NCI-H2107 treated with DMSO at 0.1 percent for 48 hours (cell line): ENCODE results near the gene ZNF541.

Experiments
- DNase-seq: peaks from one replicate; lab custom pipeline; 2025; ENCODE audit not compliant: unreplicated experiment; lab: John Stamatoyannopoulos, UW

Gene ZNF541

GRCh38 chr19:47544075-47544474, 28.9 kb downstream of the ZNF541 start:
- DNase-seq: no peak

- no peak for DNase-seq
These were observed 30.9 kb downstream of the ZNF541 start for GRCh38 chr19:47542030-47542475.

- DNase-seq: no peak
These were observed 31.4 kb downstream of the ZNF541 start for GRCh38 chr19:47541518-47541917.

GRCh38 chr19:47540748-47541147, 32.2 kb downstream of the ZNF541 start:
- no peak for DNase-seq

GRCh38 chr19:47539747-47540311, 33.1 kb downstream of the ZNF541 start:
- DNase-seq: no peak

GRCh38 chr19:47538812-47539211, 34.1 kb downstream of the ZNF541 start:
- no peak for DNase-seq

GRCh38 chr19:47537493-47537892, 35.5 kb downstream of the ZNF541 start:
- no peak for DNase-seq

- no peak for DNase-seq
These were observed 38.3 kb downstream of the ZNF541 start for GRCh38 chr19:47534628-47535027.

- DNase-seq: no peak
These were observed 41.1 kb downstream of the ZNF541 start for GRCh38 chr19:47531640-47532387.

GRCh38 chr19:47529018-47529742, 43.8 kb downstream of the ZNF541 start:
- DNase-seq: no peak

GRCh38 chr19:47526798-47527197, 46.1 kb downstream of the ZNF541 start:
- DNase-seq: no peak

- DNase-seq: no peak
These were observed 49.5 kb downstream of the ZNF541 start for GRCh38 chr19:47523473-47523872.
